BLaER1 treated with 17β-estradiol and CSF1 and Interleukin-3, amounts not matched to agents 10 nM and 100 nM (cell line): ENCODE results near the gene PSMD6.
A peak's percentile ranks its signal among the peaks of the same experiment; 100 is the strongest.

Experiments used
- H3K27ac ChIP-seq, 11 experiments: shearing (Covaris generic); formaldehyde crosslinking; 2 replicates each; pipeline ENCODE4 v1.8.1; 2022
- H3K27me3 ChIP-seq, 11 experiments: shearing (Covaris generic); formaldehyde crosslinking; 2 replicates each; pipeline ENCODE4 v1.8.1; 2022
- H3K36me3 ChIP-seq, 11 experiments: shearing (Covaris generic); formaldehyde crosslinking; 2 replicates each; pipeline ENCODE4 v1.8.1; 2022
- H3K4me1 ChIP-seq, 10 experiments: shearing (Covaris generic); formaldehyde crosslinking; 2 replicates each; pipeline ENCODE4 v1.8.1; 2022
- H3K4me2 ChIP-seq, 11 experiments: shearing (Covaris generic); formaldehyde crosslinking; 2 replicates each; pipeline ENCODE4 v1.8.1; 2022
- H3K4me3 ChIP-seq, 10 experiments: shearing (Covaris generic); formaldehyde crosslinking; 2 replicates each; pipeline ENCODE4 v1.8.1; 2022
- H3K9ac ChIP-seq, 11 experiments: shearing (Covaris generic); formaldehyde crosslinking; 2 replicates each; pipeline ENCODE4 v1.8.1; 2022
- H3K9me3 ChIP-seq, 11 experiments: shearing (Covaris generic); formaldehyde crosslinking; replicated peaks in 1 of 11; 2 replicates each; pipeline ENCODE4 v1.8.1; 2022
- H4K20me1 ChIP-seq, 11 experiments: shearing (Covaris generic); formaldehyde crosslinking; 2 replicates each; pipeline ENCODE4 v1.8.1; 2022
- Cebpa-rat ChIP-seq, 11 experiments: shearing (Covaris generic); IDR thresholded peaks; 2 replicates each; pipeline ENCODE4 v1.8.1; 2022

Gene PSMD6

GRCh38 chr3:64049136-64049535, 25.8 kb upstream of the PSMD6 start:
- Histone ChIP-seq H4K20me1 (no peaks in the 10 kb centered on the region), H3K27me3 (peaks cover 0 to 4% (median 0%) of the 10 kb centered on the region in 11 experiments; a peak in 2 of 22 replicates), H3K4me3 (no peak overlapping the region), H3K4me2 (peak overlapping the region in 7 of 11 experiments; percentile 9 to 84 (median 68); a peak in 13 of 22 replicates), H3K36me3 (no peaks in the 10 kb centered on the region), H3K4me1 (peaks cover 0 to 54% (median 13%) of the 10 kb centered on the region in 10 experiments; a peak in 11 of 20 replicates), H3K9me3 (no peaks in the 10 kb centered on the region), H3K9ac (peak overlapping the region in 4 of 11 experiments; percentile 0 to 59 (median 50); a peak in 6 of 22 replicates), H3K27ac (peak overlapping the region in 10 of 11 experiments; percentile 15 to 91 (median 62); a peak in 17 of 22 replicates)
- no peak for TF ChIP-seq Cebpa-rat (IDR thresholded peaks at IDR 0.05)

GRCh38 chr3:64048631-64049061, 25.4 kb upstream of the PSMD6 start:
- H3K9ac ChIP-seq = peak overlapping the region in 4 of 11 experiments; percentile 0 to 59 (median 50); a peak in 6 of 22 replicates
- peaks cover 0 to 4% (median 0%) of the 10 kb centered on the region in 11 experiments; a peak in 2 of 22 replicates for H3K27me3 ChIP-seq
- H3K36me3 ChIP-seq = no peaks in the 10 kb centered on the region
- H3K27ac ChIP-seq = peak overlapping the region in 10 of 11 experiments; percentile 15 to 91 (median 77); a peak in 17 of 22 replicates
- H3K4me1 ChIP-seq = peaks cover 0 to 54% (median 13%) of the 10 kb centered on the region in 10 experiments; a peak in 11 of 20 replicates
- peak overlapping the region in 8 of 11 experiments; percentile 9 to 84 (median 60); a peak in 14 of 22 replicates for H3K4me2 ChIP-seq
- no peaks in the 10 kb centered on the region for H4K20me1 ChIP-seq
- H3K9me3 ChIP-seq = no peaks in the 10 kb centered on the region
- no peak overlapping the region for H3K4me3 ChIP-seq
- peak in 9 of 11 experiments; percentile 35 to 91 (median 79); a peak in 15 of 22 replicates for TF ChIP-seq Cebpa-rat (IDR thresholded peaks at IDR 0.05)

GRCh38 chr3:64047787-64048186, 24.5 kb upstream of the PSMD6 start:
- Histone ChIP-seq H3K27me3 (peaks cover 0 to 4% (median 0%) of the 10 kb centered on the region in 11 experiments; a peak in 2 of 22 replicates), H3K4me3 (no peak overlapping the region), H3K36me3 (no peaks in the 10 kb centered on the region), H4K20me1 (no peaks in the 10 kb centered on the region), H3K4me2 (peak overlapping the region in 7 of 11 experiments; percentile 28 to 84 (median 68); a peak in 11 of 22 replicates), H3K9me3 (no peaks in the 10 kb centered on the region), H3K27ac (peak overlapping the region; percentile 35 to 91 (median 70); a peak in 20 of 22 replicates), H3K4me1 (peaks cover 0 to 55% (median 13%) of the 10 kb centered on the region in 10 experiments; a peak in 11 of 20 replicates), H3K9ac (peak overlapping the region in 8 of 11 experiments; percentile 7 to 70 (median 55); a peak in 13 of 22 replicates)
- no peak for TF ChIP-seq Cebpa-rat (IDR thresholded peaks at IDR 0.05)

- H4K20me1 ChIP-seq = no peaks in the 10 kb centered on the region
- H3K4me2 ChIP-seq = peak overlapping the region in 4 of 11 experiments; percentile 53 to 84 (median 78); a peak in 7 of 22 replicates
- H3K4me1 ChIP-seq = peaks cover 0 to 55% (median 13%) of the 10 kb centered on the region in 10 experiments; a peak in 11 of 20 replicates
- no peaks in the 10 kb centered on the region for H3K36me3 ChIP-seq
- no peaks in the 10 kb centered on the region for H3K9me3 ChIP-seq
- peaks cover 0 to 4% (median 0%) of the 10 kb centered on the region in 11 experiments; a peak in 2 of 22 replicates for H3K27me3 ChIP-seq
- H3K27ac ChIP-seq = peak overlapping the region in 5 of 11 experiments; percentile 70 to 91 (median 84); a peak in 10 of 22 replicates
- no peak for TF ChIP-seq Cebpa-rat (IDR thresholded peaks at IDR 0.05)
- H3K9ac ChIP-seq = peak overlapping the region in 1 of 11 experiments; percentile 52; a peak in 2 of 22 replicates
- no peak overlapping the region for H3K4me3 ChIP-seq
Observed at GRCh38 chr3:64046996-64047594, 23.8 kb upstream of the PSMD6 start.

GRCh38 chr3:64046592-64046991, 23.3 kb upstream of the PSMD6 start:
- Histone ChIP-seq H3K36me3 (no peaks in the 10 kb centered on the region), H3K9me3 (no peaks in the 10 kb centered on the region), H4K20me1 (no peaks in the 10 kb centered on the region), H3K9ac (no peak overlapping the region), H3K27me3 (peaks cover 0 to 4% (median 0%) of the 10 kb centered on the region in 11 experiments; a peak in 2 of 22 replicates), H3K27ac (peak overlapping the region in 2 of 11 experiments; percentile 30 to 90; a peak in 2 of 22 replicates), H3K4me1 (peaks cover 0 to 55% (median 13%) of the 10 kb centered on the region in 10 experiments; a peak in 11 of 20 replicates), H3K4me3 (no peak overlapping the region), H3K4me2 (peak overlapping the region in 3 of 11 experiments; percentile 76 to 84 (median 81); a peak in 6 of 22 replicates)
- TF ChIP-seq Cebpa-rat (IDR thresholded peaks at IDR 0.05) = no peak

- H3K27ac ChIP-seq = no peak overlapping the region
- TF ChIP-seq Cebpa-rat (IDR thresholded peaks at IDR 0.05) = no peak
Observed at GRCh38 chr3:64042952-64043351, 19.7 kb upstream of the PSMD6 start.

GRCh38 chr3:64039981-64040733, 16.9 kb upstream of the PSMD6 start:
- H3K9me3 ChIP-seq = no peaks in the 10 kb centered on the region
- no peaks in the 10 kb centered on the region for H3K36me3 ChIP-seq
- peak overlapping the region in 2 of 11 experiments; percentile 24 to 32; a peak in 2 of 22 replicates for H3K4me2 ChIP-seq
- H3K4me1 ChIP-seq = peaks cover 0 to 21% (median 1%) of the 10 kb centered on the region in 10 experiments; a peak in 4 of 20 replicates
- H3K27ac ChIP-seq = no peak overlapping the region
- H4K20me1 ChIP-seq = no peaks in the 10 kb centered on the region
- H3K9ac ChIP-seq = no peak overlapping the region
- no peak for TF ChIP-seq Cebpa-rat (IDR thresholded peaks at IDR 0.05)
- H3K27me3 ChIP-seq = no peaks in the 10 kb centered on the region
- H3K4me3 ChIP-seq = no peak overlapping the region

More at GRCh38 chr3:64042952-64043351, 19.7 kb upstream of the PSMD6 start:
- no peaks in the 10 kb centered on the region for H3K36me3 ChIP-seq
- no peaks in the 10 kb centered on the region for H3K9me3 ChIP-seq
- H4K20me1 ChIP-seq = no peaks in the 10 kb centered on the region
- no peak overlapping the region for H3K4me3 ChIP-seq
- peaks cover 0 to 39% (median 5%) of the 10 kb centered on the region in 10 experiments; a peak in 11 of 20 replicates for H3K4me1 ChIP-seq
- H3K4me2 ChIP-seq = no peak overlapping the region
- H3K27me3 ChIP-seq = peaks cover 0 to 4% (median 0%) of the 10 kb centered on the region in 11 experiments; a peak in 2 of 22 replicates
- no peak overlapping the region for H3K9ac ChIP-seq

- no peaks in the 10 kb centered on the region for H4K20me1 ChIP-seq
- H3K4me1 ChIP-seq = peaks cover 0 to 21% (median 1%) of the 10 kb centered on the region in 10 experiments; a peak in 4 of 20 replicates
- H3K27ac ChIP-seq = no peak overlapping the region
- H3K9ac ChIP-seq = no peak overlapping the region
- H3K4me3 ChIP-seq = no peak overlapping the region
- no peaks in the 10 kb centered on the region for H3K36me3 ChIP-seq
- H3K9me3 ChIP-seq = peaks cover 2 to 8% (median 4%) of the 10 kb centered on the region in 11 experiments; a peak in 21 of 22 replicates
- TF ChIP-seq Cebpa-rat (IDR thresholded peaks at IDR 0.05) = no peak
- no peaks in the 10 kb centered on the region for H3K27me3 ChIP-seq
- no peak overlapping the region for H3K4me2 ChIP-seq
Observed at GRCh38 chr3:64039332-64039731, 16.0 kb upstream of the PSMD6 start.
